ENCODE results near the gene SYNGR4.

SYNGR4 gene

DNA sequence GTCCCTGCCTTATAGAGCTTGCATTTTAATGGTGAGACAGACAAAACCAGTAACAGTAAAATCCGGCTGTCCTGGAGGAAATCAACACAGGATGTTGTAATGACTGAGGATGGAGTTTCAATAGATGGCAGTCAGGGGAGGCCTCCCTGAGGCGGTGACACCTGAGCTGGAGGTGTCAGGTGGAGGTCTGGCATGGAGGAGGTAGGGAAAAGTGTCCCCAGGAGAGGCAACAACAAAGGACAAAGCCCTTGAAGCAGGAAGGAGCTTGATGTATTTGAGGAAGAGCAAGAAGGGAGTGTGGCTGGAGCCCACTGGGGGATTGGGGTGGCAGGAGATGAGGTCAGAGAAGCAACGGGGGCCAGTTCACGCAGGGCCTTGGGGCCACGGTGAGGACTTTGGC is 37.1 kb downstream of the SYNGR4 start:
- Histone ChIP-seq H3K36me3 (ENCODE audit: insufficient read depth, low read length) (no peaks in the 10 kb centered on the region), H3K4me3 (no peak overlapping the region), H3K27ac (no peak overlapping the region), H3K9ac (ENCODE audit: insufficient read length) (no peak overlapping the region), H3K9me3 (ENCODE audit: low read depth, low read length) (no peaks in the 10 kb centered on the region)
- TF ChIP-seq EZH2 (IDR thresholded peaks at IDR 0.05) (no peak), FOXP2 (optimal IDR thresholded peaks at IDR 0.05; ENCODE audit: control extremely low read depth, extremely low read length, insufficient read depth) (no peak)
- DNase-seq (ENCODE audit: low read depth, low spot score): no peak

DNA sequence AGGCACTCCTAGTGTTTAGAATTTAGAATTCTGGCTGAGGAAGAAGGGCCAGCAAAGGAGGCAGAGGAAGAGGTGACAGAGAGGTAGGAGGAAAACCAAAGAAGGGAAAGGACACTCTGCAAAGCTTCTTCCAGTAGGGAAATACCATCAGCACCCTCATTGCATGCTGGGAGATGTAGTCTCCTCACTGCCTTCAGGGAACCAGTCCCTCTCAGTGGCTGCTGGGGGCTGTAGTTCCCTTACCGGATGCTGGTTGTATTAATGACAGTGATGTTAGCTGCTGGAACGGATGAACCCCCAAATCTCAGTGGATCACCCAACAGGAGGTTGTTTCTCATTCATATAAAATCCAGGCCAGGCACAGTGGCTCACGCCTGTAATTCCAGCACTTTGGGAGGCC is 39.4 kb downstream of the SYNGR4 start:
- Histone ChIP-seq H3K9ac (ENCODE audit: insufficient read length) (no peak overlapping the region), H3K4me3 (no peak overlapping the region), H3K36me3 (ENCODE audit: insufficient read depth, low read length) (no peaks in the 10 kb centered on the region), H3K9me3 (ENCODE audit: low read depth, low read length) (no peaks in the 10 kb centered on the region), H3K27ac (no peak overlapping the region)
- DNase-seq (ENCODE audit: low read depth, low spot score): no peak
- no peak for TF ChIP-seq EZH2 (IDR thresholded peaks at IDR 0.05)
- TF ChIP-seq POLR2AphosphoS5 (IDR thresholded peaks at IDR 0.05; ENCODE audit: borderline replicate concordance, low read depth, low read length): no peak
- TF ChIP-seq FOXP2 (optimal IDR thresholded peaks at IDR 0.05; ENCODE audit: control extremely low read depth, extremely low read length, insufficient read depth): no peak

DNA sequence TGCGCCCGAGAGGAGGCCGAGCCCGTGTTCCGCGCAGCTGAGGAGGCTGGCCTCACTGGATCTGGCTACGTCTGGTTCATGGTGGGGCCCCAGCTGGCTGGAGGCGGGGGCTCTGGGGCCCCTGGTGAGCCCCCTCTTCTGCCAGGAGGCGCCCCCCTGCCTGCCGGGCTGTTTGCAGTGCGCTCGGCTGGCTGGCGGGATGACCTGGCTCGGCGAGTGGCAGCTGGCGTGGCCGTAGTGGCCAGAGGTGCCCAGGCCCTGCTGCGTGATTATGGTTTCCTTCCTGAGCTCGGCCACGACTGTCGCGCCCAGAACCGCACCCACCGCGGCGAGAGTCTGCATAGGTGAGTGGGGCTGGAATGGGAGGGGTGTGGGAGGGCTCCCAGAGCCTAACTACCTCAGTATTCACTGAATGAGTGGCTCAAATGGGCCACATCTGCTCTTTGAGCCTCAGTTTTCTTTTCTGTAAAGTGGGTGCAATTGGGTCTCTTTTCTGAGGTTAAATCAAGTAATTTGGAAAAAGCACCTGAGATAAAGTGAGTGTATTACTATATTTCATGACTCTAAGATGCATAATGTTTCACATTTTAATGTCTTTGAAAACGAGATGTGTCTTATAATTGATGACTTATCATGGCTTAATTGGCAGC is 41.0 kb downstream of the SYNGR4 start:
- Histone ChIP-seq H3K9me3 (ENCODE audit: low read depth, low read length) (no peaks in the 10 kb centered on the region), H3K4me3 (no peak overlapping the region), H3K27ac (no peak overlapping the region), H3K9ac (ENCODE audit: insufficient read length) (no peak overlapping the region), H3K36me3 (ENCODE audit: insufficient read depth, low read length) (no peaks in the 10 kb centered on the region)
- TF ChIP-seq FOXP2 (optimal IDR thresholded peaks at IDR 0.05; ENCODE audit: control extremely low read depth, extremely low read length, insufficient read depth): no peak
- TF ChIP-seq EZH2 (IDR thresholded peaks at IDR 0.05): no peak
- no peak for TF ChIP-seq POLR2AphosphoS5 (IDR thresholded peaks at IDR 0.05; ENCODE audit: borderline replicate concordance, low read depth, low read length)
- DNase-seq (ENCODE audit: low read depth, low spot score): no peak

DNA sequence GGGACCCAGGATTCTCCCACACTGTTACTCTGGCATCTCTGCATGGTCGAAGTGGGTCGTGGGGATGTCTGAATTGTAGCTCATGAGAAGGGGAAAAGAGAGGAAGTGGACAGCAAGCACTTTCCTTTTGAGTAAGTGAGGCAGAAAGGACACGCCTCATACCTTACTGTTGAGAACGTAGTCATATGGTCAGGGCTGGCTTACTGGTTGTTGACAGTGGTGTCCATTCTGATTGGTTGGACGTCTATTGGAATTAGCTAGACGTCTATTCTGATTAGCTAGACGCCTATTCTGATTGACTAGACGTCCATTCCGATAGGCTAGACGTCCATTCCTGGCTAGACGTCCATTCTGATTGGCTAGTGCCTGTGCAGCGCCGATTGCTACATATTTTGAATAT is 41.7 kb downstream of the SYNGR4 start:
- no peak for DNase-seq (ENCODE audit: low read depth, low spot score)
- no peaks in the 10 kb centered on the region for H3K36me3 ChIP-seq (ENCODE audit: insufficient read depth, low read length)
- H3K4me3 ChIP-seq: no peak overlapping the region
- H3K27ac ChIP-seq: no peak overlapping the region
- TF ChIP-seq FOXP2 (optimal IDR thresholded peaks at IDR 0.05; ENCODE audit: control extremely low read depth, extremely low read length, insufficient read depth): no peak
- TF ChIP-seq EZH2 (IDR thresholded peaks at IDR 0.05): no peak
- no peak for TF ChIP-seq POLR2AphosphoS5 (IDR thresholded peaks at IDR 0.05; ENCODE audit: borderline replicate concordance, low read depth, low read length)
- H3K9me3 ChIP-seq (ENCODE audit: low read depth, low read length): no peaks in the 10 kb centered on the region
- H3K9ac ChIP-seq (ENCODE audit: insufficient read length): no peak overlapping the region

DNA sequence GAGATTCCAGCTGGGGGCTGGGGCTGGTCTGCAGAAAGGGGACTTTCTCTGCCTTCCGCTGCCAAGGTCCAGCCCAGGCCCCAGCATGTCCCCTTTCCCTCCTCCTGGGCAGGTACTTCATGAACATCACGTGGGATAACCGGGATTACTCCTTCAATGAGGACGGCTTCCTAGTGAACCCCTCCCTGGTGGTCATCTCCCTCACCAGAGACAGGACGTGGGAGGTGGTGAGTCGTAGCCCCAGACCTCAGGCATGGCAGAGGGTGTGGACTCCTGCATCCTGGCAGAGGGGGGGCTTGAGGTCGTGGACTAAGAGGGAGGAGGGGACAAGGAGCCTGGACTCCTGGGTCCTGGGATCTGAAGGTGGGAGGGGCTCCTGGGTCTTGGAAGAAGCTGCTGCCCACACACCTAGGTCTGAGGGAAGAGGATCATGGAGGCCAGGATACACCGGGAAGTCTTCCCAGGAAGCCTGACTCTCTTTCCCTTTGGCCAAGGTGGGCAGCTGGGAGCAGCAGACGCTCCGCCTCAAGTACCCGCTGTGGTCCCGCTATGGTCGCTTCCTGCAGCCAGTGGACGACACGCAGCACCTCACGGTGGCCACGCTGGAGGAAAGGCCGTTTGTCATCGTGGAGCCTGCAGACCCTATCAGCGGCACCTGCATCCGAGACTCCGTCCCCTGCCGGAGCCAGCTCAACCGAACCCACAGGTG is 49.9 kb downstream of the SYNGR4 start:
- Histone ChIP-seq H3K9ac (ENCODE audit: insufficient read length) (no peak overlapping the region), H3K4me3 (no peak overlapping the region), H3K36me3 (ENCODE audit: insufficient read depth, low read length) (no peaks in the 10 kb centered on the region), H3K27ac (no peak overlapping the region), H3K9me3 (ENCODE audit: low read depth, low read length) (no peaks in the 10 kb centered on the region)
- DNase-seq (ENCODE audit: low read depth, low spot score): no peak
- TF ChIP-seq POLR2AphosphoS5 (IDR thresholded peaks at IDR 0.05; ENCODE audit: borderline replicate concordance, low read depth, low read length) (no peak), FOXP2 (optimal IDR thresholded peaks at IDR 0.05; ENCODE audit: control extremely low read depth, extremely low read length, insufficient read depth) (no peak), EZH2 (IDR thresholded peaks at IDR 0.05) (no peak)

DNA sequence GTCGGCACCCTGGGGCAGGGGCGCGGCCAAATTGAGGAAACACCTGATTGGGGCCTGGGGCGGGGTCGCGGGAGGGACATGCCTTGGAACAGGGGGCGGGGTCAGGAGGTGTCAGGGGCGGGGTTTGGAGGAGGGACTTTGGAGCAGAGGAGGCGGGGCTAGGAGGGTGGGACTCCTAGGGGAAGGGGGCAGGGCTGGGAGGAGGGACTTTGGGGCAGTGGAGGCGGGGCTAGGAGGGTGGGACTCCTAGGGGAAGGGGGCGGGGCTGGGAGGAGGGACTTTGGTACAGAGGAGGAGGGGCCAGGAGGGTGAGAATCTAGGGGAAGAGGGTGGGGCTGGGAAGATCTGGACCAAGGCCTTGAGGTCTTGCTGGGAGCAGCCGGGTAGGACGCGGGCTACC is 51.2 kb downstream of the SYNGR4 start:
- TF ChIP-seq FOXP2 (optimal IDR thresholded peaks at IDR 0.05; ENCODE audit: control extremely low read depth, extremely low read length, insufficient read depth): no peak
- no peak for TF ChIP-seq EZH2 (IDR thresholded peaks at IDR 0.05)
- Histone ChIP-seq H3K9me3 (ENCODE audit: low read depth, low read length) (no peaks in the 10 kb centered on the region), H3K4me3 (no peak overlapping the region), H3K9ac (ENCODE audit: insufficient read length) (no peak overlapping the region), H3K27ac (no peak overlapping the region), H3K36me3 (ENCODE audit: insufficient read depth, low read length) (no peaks in the 10 kb centered on the region)
- DNase-seq (ENCODE audit: low read depth, low spot score): no peak

DNA sequence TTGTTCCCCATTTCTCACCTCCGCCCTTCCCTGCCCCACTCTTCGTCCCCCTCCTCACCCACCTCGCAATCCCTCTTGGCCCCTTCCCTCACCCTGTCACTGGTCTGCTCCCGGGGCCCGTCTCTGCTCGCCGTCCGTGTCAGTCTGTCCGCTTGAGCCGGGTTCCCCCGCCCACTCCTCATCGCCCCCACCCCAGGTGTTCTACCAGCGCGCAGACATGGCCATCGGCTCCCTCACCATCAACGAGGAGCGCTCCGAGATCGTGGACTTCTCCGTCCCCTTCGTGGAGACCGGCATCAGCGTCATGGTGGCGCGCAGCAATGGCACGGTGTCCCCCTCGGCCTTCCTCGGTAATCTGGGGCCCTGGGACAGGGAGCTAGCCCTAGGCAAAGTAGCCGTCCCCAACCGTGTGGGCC is 51.6 kb downstream of the SYNGR4 start:
- Histone ChIP-seq H3K36me3 (ENCODE audit: insufficient read depth, low read length) (no peaks in the 10 kb centered on the region), H3K27ac (no peak overlapping the region), H3K9me3 (ENCODE audit: low read depth, low read length) (no peaks in the 10 kb centered on the region), H3K4me3 (no peak overlapping the region), H3K9ac (ENCODE audit: insufficient read length) (no peak overlapping the region)
- no peak for DNase-seq (ENCODE audit: low read depth, low spot score)
- TF ChIP-seq EZH2 (IDR thresholded peaks at IDR 0.05) (no peak), POLR2AphosphoS5 (IDR thresholded peaks at IDR 0.05; ENCODE audit: borderline replicate concordance, low read depth, low read length) (no peak), FOXP2 (optimal IDR thresholded peaks at IDR 0.05; ENCODE audit: control extremely low read depth, extremely low read length, insufficient read depth) (no peak)

DNA sequence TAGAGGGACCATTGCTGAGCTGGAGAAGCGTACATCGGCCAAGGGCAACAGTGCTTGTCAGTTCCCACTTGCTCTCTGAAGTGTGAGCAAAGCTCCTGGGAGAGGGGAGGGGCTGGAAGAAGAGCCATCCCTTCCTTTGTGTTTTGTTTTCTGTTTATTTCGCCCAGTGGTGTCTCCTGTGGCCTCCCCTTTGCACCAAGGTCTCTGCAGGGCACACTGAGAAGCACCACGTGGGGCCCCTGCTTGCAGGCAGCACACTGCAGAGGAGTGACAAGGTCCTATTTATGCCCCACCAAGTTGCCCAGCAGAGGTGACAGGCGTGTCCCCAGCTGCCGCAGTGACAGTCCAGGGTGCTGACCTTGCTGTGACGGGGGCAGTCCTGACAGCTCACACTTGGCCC is 53.3 kb downstream of the SYNGR4 start:
- no peaks in the 10 kb centered on the region for H3K9me3 ChIP-seq (ENCODE audit: low read depth, low read length)

More for the DNA sequence above, 53.3 kb downstream of the SYNGR4 start:
- H3K36me3 ChIP-seq (ENCODE audit: insufficient read depth, low read length): no peaks in the 10 kb centered on the region
- H3K9ac ChIP-seq (ENCODE audit: insufficient read length): no peak overlapping the region
- no peak overlapping the region for H3K27ac ChIP-seq
- no peak overlapping the region for H3K4me3 ChIP-seq
- TF ChIP-seq EZH2 (IDR thresholded peaks at IDR 0.05) (no peak), FOXP2 (optimal IDR thresholded peaks at IDR 0.05; ENCODE audit: control extremely low read depth, extremely low read length, insufficient read depth) (no peak), POLR2AphosphoS5 (IDR thresholded peaks at IDR 0.05; ENCODE audit: borderline replicate concordance, low read depth, low read length) (no peak)
- DNase-seq (ENCODE audit: low read depth, low spot score): no peak

Measured in SK-N-MC (cell line).